ENCODE data around the gene CBLL1.

GRCh38 chr7:107788662-107789061 is 44.7 kb downstream of the CBLL1 start:
- TF ChIP-seq, protein P1, sequence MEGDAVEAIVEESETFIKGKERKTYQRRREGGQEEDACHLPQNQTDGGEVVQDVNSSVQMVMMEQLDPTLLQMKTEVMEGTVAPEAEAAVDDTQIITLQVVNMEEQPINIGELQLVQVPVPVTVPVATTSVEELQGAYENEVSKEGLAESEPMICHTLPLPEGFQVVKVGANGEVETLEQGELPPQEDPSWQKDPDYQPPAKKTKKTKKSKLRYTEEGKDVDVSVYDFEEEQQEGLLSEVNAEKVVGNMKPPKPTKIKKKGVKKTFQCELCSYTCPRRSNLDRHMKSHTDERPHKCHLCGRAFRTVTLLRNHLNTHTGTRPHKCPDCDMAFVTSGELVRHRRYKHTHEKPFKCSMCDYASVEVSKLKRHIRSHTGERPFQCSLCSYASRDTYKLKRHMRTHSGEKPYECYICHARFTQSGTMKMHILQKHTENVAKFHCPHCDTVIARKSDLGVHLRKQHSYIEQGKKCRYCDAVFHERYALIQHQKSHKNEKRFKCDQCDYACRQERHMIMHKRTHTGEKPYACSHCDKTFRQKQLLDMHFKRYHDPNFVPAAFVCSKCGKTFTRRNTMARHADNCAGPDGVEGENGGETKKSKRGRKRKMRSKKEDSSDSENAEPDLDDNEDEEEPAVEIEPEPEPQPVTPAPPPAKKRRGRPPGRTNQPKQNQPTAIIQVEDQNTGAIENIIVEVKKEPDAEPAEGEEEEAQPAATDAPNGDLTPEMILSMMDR (conservative IDR thresholded peaks at IDR 0.05; ENCODE audit: low read depth, low read length): no peak
- TF ChIP-seq MAZ (IDR thresholded peaks at IDR 0.05; ENCODE audit: borderline replicate concordance, low read depth, low read length): no peak
- no peak for TF ChIP-seq MXI1 (IDR thresholded peaks at IDR 0.05; ENCODE audit: borderline replicate concordance, low read depth, low read length)
- no peak for TF ChIP-seq POLR2A (IDR thresholded peaks at IDR 0.05; ENCODE audit: low read depth, low read length)
- TF ChIP-seq BHLHE40 (IDR thresholded peaks at IDR 0.05; ENCODE audit: low read depth, low read length): no peak
- no peak for TF ChIP-seq NFE2L2 (IDR thresholded peaks at IDR 0.05; ENCODE audit: low read depth, low read length)
- TF ChIP-seq, protein P2, sequence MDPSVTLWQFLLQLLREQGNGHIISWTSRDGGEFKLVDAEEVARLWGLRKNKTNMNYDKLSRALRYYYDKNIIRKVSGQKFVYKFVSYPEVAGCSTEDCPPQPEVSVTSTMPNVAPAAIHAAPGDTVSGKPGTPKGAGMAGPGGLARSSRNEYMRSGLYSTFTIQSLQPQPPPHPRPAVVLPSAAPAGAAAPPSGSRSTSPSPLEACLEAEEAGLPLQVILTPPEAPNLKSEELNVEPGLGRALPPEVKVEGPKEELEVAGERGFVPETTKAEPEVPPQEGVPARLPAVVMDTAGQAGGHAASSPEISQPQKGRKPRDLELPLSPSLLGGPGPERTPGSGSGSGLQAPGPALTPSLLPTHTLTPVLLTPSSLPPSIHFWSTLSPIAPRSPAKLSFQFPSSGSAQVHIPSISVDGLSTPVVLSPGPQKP (IDR thresholded peaks at IDR 0.05; ENCODE audit: borderline replicate concordance, low read depth, low read length): no peak
- no peak for TF ChIP-seq RFX5 (IDR thresholded peaks at IDR 0.05; ENCODE audit: low read depth, low read length)
- no peak for TF ChIP-seq MAFK (IDR thresholded peaks at IDR 0.05; ENCODE audit: low read depth, low read length)
- no peak for TF ChIP-seq RAD21 (IDR thresholded peaks at IDR 0.05; ENCODE audit: low read length)
- TF ChIP-seq USF2 (IDR thresholded peaks at IDR 0.05; ENCODE audit: low read depth, low read length): no peak
- TF ChIP-seq CEBPB (IDR thresholded peaks at IDR 0.05; ENCODE audit: low read depth, low read length): no peak
- no peak for TF ChIP-seq RCOR1 (IDR thresholded peaks at IDR 0.05; ENCODE audit: insufficient replicate concordance, low read length)

All from IMR-90 (cell line).